K562 (cell line): ENCODE measurements around the gene ATP8B2. TPM values are rescaled to one million over a fixed set of nuclear protein-coding genes. Genes with fewer than 3 reads are reported as not detected.

Experiments
- ATF2 ChIP-seq: sonication (generic); formaldehyde crosslinking; IDR thresholded peaks from 2 replicates; pipeline ENCODE4 v1.8.1; 2022; ENCODE audit warnings: missing genetic modification reagents
- GABPB1 ChIP-seq: sonication (generic); formaldehyde crosslinking; IDR thresholded peaks from 2 replicates; pipeline ENCODE4 v1.8.0; 2022; ENCODE audit warnings: mild to moderate bottlenecking, missing genetic modification reagents
- MECOM ChIP-seq: fragments of 250-450 bp; sonication (Bioruptor Pico); IDR thresholded peaks from 2 replicates; pipeline ENCODE4 v1.8.0; 2022; ENCODE audit warnings: inconsistent platforms
- NCOA2 ChIP-seq, 2 experiments: fragments of 450-650 bp; IDR thresholded peaks; 2 replicates each; pipeline ENCODE4 v1.6.1; 2018; ENCODE audit warnings: mild to moderate bottlenecking in 2 of 2, moderate library complexity in 1 of 2; ENCODE audit not compliant: partially characterized antibody in 2 of 2
- PHF20 ChIP-seq: fragments of 450-650 bp; IDR thresholded peaks from 2 replicates; pipeline ENCODE4 v1.6.1; 2018; ENCODE audit not compliant: partially characterized antibody
- ZNF277 ChIP-seq: fragments of 250-450 bp; sonication (Bioruptor Pico); IDR thresholded peaks from 2 replicates; pipeline ENCODE4 v1.8.0; 2022; ENCODE audit warnings: inconsistent platforms, mild to moderate bottlenecking, moderate library complexity, borderline replicate concordance
- polyA plus RNA-seq, 8 experiments: library from polyadenylated mRNA; depleted of rRNA in 4 of 8; stranded (reverse) in 5 of 8; unstranded in 3 of 8; fragments of >200 nt; fragmentation: Nextera tagmentation in 2 of 8; fragmentation: Illumina TruSeq in 1 of 8; extraction: Ambion mirVana in 2 of 8; extraction: Trizol in 1 of 8; gene quantifications; 2 replicates each; pipeline versions ENCODE4 v1.2.1 to v1.2.3, GENCODE V29; 2011 to 2014; ENCODE audit warnings: inconsistent platforms in 1 of 8, missing spikeins in 1 of 8
- total RNA-seq, 7 experiments: library from RNA; depleted of rRNA in 6 of 7; stranded (reverse); fragments of >200 nt in 6 of 7; fragmentation: Illumina TruSeq in 2 of 7; extraction: Trizol in 2 of 7; gene quantifications; 2 replicates each; pipeline versions ENCODE4 v1.2.1 to v1.2.3, GENCODE V29; 2011 to 2021; ENCODE audit warnings: low replicate concordance in 1 of 7
- TF ChIP-seq, protein P1 (sequence below), 2 experiments: fragments of 450-650 bp in 1 of 2; sonication (generic) in 1 of 2; formaldehyde crosslinking in 1 of 2; IDR thresholded peaks; 2 replicates each; pipeline versions ENCODE4 v1.7.1 to v1.9.0; 2016 to 2022; ENCODE audit warnings: inconsistent platforms in 1 of 2, mild to moderate bottlenecking in 1 of 2, missing genetic modification reagents in 1 of 2
- TF ChIP-seq, protein P2 (sequence below): sonication (generic); formaldehyde crosslinking; IDR thresholded peaks from 2 replicates; pipeline ENCODE4 v1.8.1; 2023; ENCODE audit warnings: missing genetic modification reagents, mild to moderate bottlenecking, borderline replicate concordance

Gene ATP8B2
- total and polyA plus RNA-seq, 9 of the 15 experiments (the other 6 are each of a cell fraction or from before 2014, with no cell fraction given): 0.27 to 33.2 (median 18.4) TPM

GRCh38 chr1:154324669-154325582 lies at the start of gene ATP8B2 (continued):
- TF ChIP-seq, protein P1, sequence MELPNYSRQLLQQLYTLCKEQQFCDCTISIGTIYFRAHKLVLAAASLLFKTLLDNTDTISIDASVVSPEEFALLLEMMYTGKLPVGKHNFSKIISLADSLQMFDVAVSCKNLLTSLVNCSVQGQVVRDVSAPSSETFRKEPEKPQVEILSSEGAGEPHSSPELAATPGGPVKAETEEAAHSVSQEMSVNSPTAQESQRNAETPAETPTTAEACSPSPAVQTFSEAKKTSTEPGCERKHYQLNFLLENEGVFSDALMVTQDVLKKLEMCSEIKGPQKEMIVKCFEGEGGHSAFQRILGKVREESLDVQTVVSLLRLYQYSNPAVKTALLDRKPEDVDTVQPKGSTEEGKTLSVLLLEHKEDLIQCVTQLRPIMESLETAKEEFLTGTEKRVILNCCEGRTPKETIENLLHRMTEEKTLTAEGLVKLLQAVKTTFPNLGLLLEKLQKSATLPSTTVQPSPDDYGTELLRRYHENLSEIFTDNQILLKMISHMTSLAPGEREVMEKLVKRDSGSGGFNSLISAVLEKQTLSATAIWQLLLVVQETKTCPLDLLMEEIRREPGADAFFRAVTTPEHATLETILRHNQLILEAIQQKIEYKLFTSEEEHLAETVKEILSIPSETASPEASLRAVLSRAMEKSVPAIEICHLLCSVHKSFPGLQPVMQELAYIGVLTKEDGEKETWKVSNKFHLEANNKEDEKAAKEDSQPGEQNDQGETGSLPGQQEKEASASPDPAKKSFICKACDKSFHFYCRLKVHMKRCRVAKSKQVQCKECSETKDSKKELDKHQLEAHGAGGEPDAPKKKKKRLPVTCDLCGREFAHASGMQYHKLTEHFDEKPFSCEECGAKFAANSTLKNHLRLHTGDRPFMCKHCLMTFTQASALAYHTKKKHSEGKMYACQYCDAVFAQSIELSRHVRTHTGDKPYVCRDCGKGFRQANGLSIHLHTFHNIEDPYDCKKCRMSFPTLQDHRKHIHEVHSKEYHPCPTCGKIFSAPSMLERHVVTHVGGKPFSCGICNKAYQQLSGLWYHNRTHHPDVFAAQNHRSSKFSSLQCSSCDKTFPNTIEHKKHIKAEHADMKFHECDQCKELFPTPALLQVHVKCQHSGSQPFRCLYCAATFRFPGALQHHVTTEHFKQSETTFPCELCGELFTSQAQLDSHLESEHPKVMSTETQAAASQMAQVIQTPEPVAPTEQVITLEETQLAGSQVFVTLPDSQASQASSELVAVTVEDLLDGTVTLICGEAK (IDR thresholded peaks at IDR 0.05): peak; percentile 29; the same call in 1 of the 2 replicates
- TF ChIP-seq, protein P1 (CRISPR knock-in tag; IDR thresholded peaks at IDR 0.05): no peak
- TF ChIP-seq, protein P2, sequence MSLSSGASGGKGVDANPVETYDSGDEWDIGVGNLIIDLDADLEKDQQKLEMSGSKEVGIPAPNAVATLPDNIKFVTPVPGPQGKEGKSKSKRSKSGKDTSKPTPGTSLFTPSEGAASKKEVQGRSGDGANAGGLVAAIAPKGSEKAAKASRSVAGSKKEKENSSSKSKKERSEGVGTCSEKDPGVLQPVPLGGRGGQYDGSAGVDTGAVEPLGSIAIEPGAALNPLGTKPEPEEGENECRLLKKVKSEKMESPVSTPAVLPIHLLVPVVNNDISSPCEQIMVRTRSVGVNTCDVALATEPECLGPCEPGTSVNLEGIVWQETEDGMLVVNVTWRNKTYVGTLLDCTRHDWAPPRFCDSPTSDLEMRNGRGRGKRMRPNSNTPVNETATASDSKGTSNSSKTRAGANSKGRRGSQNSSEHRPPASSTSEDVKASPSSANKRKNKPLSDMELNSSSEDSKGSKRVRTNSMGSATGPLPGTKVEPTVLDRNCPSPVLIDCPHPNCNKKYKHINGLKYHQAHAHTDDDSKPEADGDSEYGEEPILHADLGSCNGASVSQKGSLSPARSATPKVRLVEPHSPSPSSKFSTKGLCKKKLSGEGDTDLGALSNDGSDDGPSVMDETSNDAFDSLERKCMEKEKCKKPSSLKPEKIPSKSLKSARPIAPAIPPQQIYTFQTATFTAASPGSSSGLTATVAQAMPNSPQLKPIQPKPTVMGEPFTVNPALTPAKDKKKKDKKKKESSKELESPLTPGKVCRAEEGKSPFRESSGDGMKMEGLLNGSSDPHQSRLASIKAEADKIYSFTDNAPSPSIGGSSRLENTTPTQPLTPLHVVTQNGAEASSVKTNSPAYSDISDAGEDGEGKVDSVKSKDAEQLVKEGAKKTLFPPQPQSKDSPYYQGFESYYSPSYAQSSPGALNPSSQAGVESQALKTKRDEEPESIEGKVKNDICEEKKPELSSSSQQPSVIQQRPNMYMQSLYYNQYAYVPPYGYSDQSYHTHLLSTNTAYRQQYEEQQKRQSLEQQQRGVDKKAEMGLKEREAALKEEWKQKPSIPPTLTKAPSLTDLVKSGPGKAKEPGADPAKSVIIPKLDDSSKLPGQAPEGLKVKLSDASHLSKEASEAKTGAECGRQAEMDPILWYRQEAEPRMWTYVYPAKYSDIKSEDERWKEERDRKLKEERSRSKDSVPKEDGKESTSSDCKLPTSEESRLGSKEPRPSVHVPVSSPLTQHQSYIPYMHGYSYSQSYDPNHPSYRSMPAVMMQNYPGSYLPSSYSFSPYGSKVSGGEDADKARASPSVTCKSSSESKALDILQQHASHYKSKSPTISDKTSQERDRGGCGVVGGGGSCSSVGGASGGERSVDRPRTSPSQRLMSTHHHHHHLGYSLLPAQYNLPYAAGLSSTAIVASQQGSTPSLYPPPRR (CRISPR knock-in tag): no peak
- TF ChIP-seq NCOA2 (IDR thresholded peaks at IDR 0.05; ENCODE audit: partially characterized antibody in 2 of 2) (no peak), PHF20 (no peak), ZNF277 (CRISPR knock-in tag) (no peak), GABPB1 (CRISPR knock-in tag) (no peak), MECOM (CRISPR knock-in tag) (no peak), ATF2 (CRISPR knock-in tag) (no peak)
